GM12878 (cell line): ENCODE results near the gene ATXN1. TPM values are rescaled to one million over a fixed set of nuclear protein-coding genes. Genes with fewer than 3 reads are reported as not detected.

ENCODE experiments used
- ATAC-seq: fragments of 200-7000 bp; cut with Tn5 transposase; 3 replicates; pipeline ENCODE4 v1.9.1; 2020; ENCODE audit warnings: mild to moderate bottlenecking, moderate library complexity
- BruUV-seq: library from RNA; stranded (reverse); fragments of 400-500 nt; replicated peaks from 2 replicates; lab custom pipeline; 2021; lab: Mats Ljungman, UMichigan
- CTCF ChIA-PET: fragments of 300-600 bp; sonication (Branson Sonifier 250); formaldehyde crosslinking; extraction: SDS; loops from one replicate; lab custom pipeline; 2021; ENCODE audit warnings: inconsistent platforms; lab: Yijun Ruan, JAX
- POLR2A ChIA-PET: fragments of 350-600 bp; formaldehyde crosslinking; extraction: SDS; loops from one replicate; lab custom pipeline; 2021; ENCODE audit warnings: inconsistent platforms; lab: Charles Lee
- RAD21 ChIA-PET: fragments of 300-600 bp; sonication (Branson Sonifier 250); formaldehyde crosslinking; loops from one replicate; lab custom pipeline; 2023; ENCODE audit warnings: antibody characterized with exemption; ENCODE audit not compliant: unreplicated experiment; lab: Charles Lee
- SMC1A ChIA-PET: fragments of 300-600 bp; sonication (Branson Sonifier 250); formaldehyde crosslinking; loops from one replicate; lab custom pipeline; 2023; ENCODE audit not compliant: unreplicated experiment, uncharacterized antibody; lab: Charles Lee
- DNase-seq: peaks from one replicate; pipeline ENCODE4 v3.0.0-alpha.2; 2011; ENCODE audit warnings: low read depth, low spot score
- FAIRE-seq: peaks from 3 replicates; lab custom pipeline; 2011; peaks lifted over from hg19 to GRCh38; lab: Jason Lieb, UNC
- H2AFZ ChIP-seq: 2 replicates; pipeline ENCODE4 v1.6.0; 2011; ENCODE audit warnings: low read depth, low read length, control low read depth; ENCODE audit not compliant: control insufficient read depth
- H3K27ac ChIP-seq: 2 replicates; pipeline ENCODE4 v1.5.1; 2011; ENCODE audit warnings: control low read depth; ENCODE audit not compliant: control insufficient read depth, insufficient read depth
- H3K27me3 ChIP-seq, 2 experiments: replicated peaks in 1 of 2; 2 replicates each; pipeline versions ENCODE4 v1.6.0 to v1.6.1; 2011; ENCODE audit warnings: low read length in 1 of 2; ENCODE audit not compliant: control insufficient read depth in 2 of 2, insufficient read depth in 2 of 2
- H3K36me3 ChIP-seq, 2 experiments: 2 replicates each; pipeline ENCODE4 v1.5.1; 2011; ENCODE audit warnings: low read length in 1 of 2; ENCODE audit not compliant: control insufficient read depth in 2 of 2, insufficient read depth in 2 of 2
- H3K4me1 ChIP-seq: 2 replicates; pipeline ENCODE4 v1.6.1; 2011; ENCODE audit warnings: mild to moderate bottlenecking, low read length, moderate library complexity, mixed read lengths; ENCODE audit not compliant: control insufficient read depth, insufficient read depth
- H3K4me2 ChIP-seq: 2 replicates; pipeline ENCODE4 v1.6.0; 2011; ENCODE audit warnings: control low read depth; ENCODE audit not compliant: control insufficient read depth, insufficient read depth
- H3K4me3 ChIP-seq: fragments of 200-600 bp; sonication (generic); 2 replicates; pipeline ENCODE4 v1.5.1; 2016
- H3K79me2 ChIP-seq: 2 replicates; pipeline ENCODE4 v1.6.0; 2011; ENCODE audit warnings: low read length; ENCODE audit not compliant: control insufficient read depth, insufficient read depth
- H3K9ac ChIP-seq: 2 replicates; pipeline ENCODE4 v1.8.0; 2011; ENCODE audit warnings: low read length, control low read depth, mixed read lengths; ENCODE audit not compliant: control insufficient read depth, insufficient read depth
- H3K9me3 ChIP-seq: replicated peaks from 3 replicates; pipeline ENCODE4 v1.5.1; 2011; ENCODE audit warnings: mild to moderate bottlenecking, low read length; ENCODE audit not compliant: control insufficient read depth, insufficient read depth
- H4K20me1 ChIP-seq: 2 replicates; pipeline ENCODE4 v1.6.0; 2011; ENCODE audit not compliant: control insufficient read depth, insufficient read depth
- CREM ChIP-seq: IDR thresholded peaks from 2 replicates; pipeline ENCODE4 v1.6.1; 2014; ENCODE audit warnings: antibody characterized with exemption, low read depth
- ESRRA ChIP-seq: IDR thresholded peaks from 2 replicates; pipeline ENCODE4 v1.6.1; 2012; ENCODE audit warnings: mild to moderate bottlenecking, low read length, improper control_type of control experiment
- FOS ChIP-seq: IDR thresholded peaks from 3 replicates; pipeline ENCODE4 v1.6.1; 2011; ENCODE audit warnings: borderline replicate concordance; ENCODE audit not compliant: insufficient read length; ENCODE audit errors: extremely low read depth
- FOXK2 ChIP-seq: fragments of 450-650 bp; IDR thresholded peaks from 2 replicates; pipeline ENCODE4 v1.6.1; 2017; ENCODE audit warnings: mild to moderate bottlenecking, moderate library complexity
- MTA2 ChIP-seq: fragments of 450-650 bp; IDR thresholded peaks from 2 replicates; pipeline ENCODE4 v1.6.1; 2016; ENCODE audit warnings: low read depth, mild to moderate bottlenecking, moderate library complexity
- MTA3 ChIP-seq: IDR thresholded peaks from 2 replicates; pipeline ENCODE4 v1.6.1; 2012; ENCODE audit warnings: low read length, inconsistent platforms, borderline replicate concordance
- NBN ChIP-seq: fragments of 450-650 bp; IDR thresholded peaks from 2 replicates; pipeline ENCODE4 v1.6.1; 2016
- NFYB ChIP-seq: IDR thresholded peaks from 2 replicates; pipeline ENCODE4 v1.6.1; 2011; ENCODE audit warnings: low read depth, mild to moderate bottlenecking, low read length, improper control_type of control experiment, moderate library complexity; ENCODE audit not compliant: insufficient read depth
- PAX5 ChIP-seq: IDR thresholded peaks from 2 replicates; pipeline ENCODE4 v1.6.1; 2011; ENCODE audit warnings: low read depth, low read length, borderline replicate concordance
- SP1 ChIP-seq: IDR thresholded peaks from one replicate; pipeline ENCODE4 v1.6.1; 2011; ENCODE audit warnings: low read depth, low read length
- WGBS: methylation state at CpG from one replicate; pipeline ENCODE4 v1.1.6; 2016; ENCODE audit warnings: low lambda C conversion rate; ENCODE audit not compliant: insufficient replicate concordance, insufficient coverage; ENCODE audit errors: missing lambda C conversion rate; 5-methylcytosine and 5-hydroxymethylcytosine counted together
- in situ Hi-C: fragments of 300-500 bp; cut with MboI; formaldehyde crosslinking; loops from 9 replicates; pipeline ENCODE4 v1.14.3; 2018; ENCODE audit warnings: mixed read lengths
- intact Hi-C: fragments of 100-400 bp; cut with micrococcal nuclease; formaldehyde crosslinking; loops from one replicate; pipeline ENCODE4 v1.14.2; 2022; ENCODE audit not compliant: unreplicated experiment
- polyA plus RNA-seq, 11 experiments: library from polyadenylated mRNA; depleted of rRNA in 4 of 11; unstranded in 6 of 11; stranded (reverse) in 5 of 11; fragments of >200 nt; fragmentation: Nextera tagmentation in 4 of 11; fragmentation: Illumina TruSeq in 1 of 11; extraction: Ambion mirVana in 4 of 11; extraction: Trizol in 1 of 11; gene quantifications; 1 replicate in 1 of 11; 2 replicates in 10 of 11; pipeline versions ENCODE4 v1.2.1 to v1.2.3, GENCODE V29; 2011 to 2016; ENCODE audit warnings: inconsistent platforms in 2 of 11, missing spikeins in 2 of 11, low read depth in 1 of 11
- total RNA-seq, 4 experiments: library from RNA; depleted of rRNA in 3 of 4; stranded (reverse); fragments of >200 nt in 3 of 4; fragmentation: Illumina TruSeq in 1 of 4; extraction: Trizol in 1 of 4; gene quantifications; 2 replicates each; pipeline versions ENCODE4 v1.2.1 to v1.2.3, GENCODE V29; 2013 to 2021
- TF ChIP-seq, protein P1 (sequence below): fragments of 450-650 bp; IDR thresholded peaks from 2 replicates; pipeline ENCODE4 v1.6.1; 2016; ENCODE audit warnings: mild to moderate bottlenecking, moderate library complexity, borderline replicate concordance
- TF ChIP-seq, protein P2 (sequence below): fragments of 450-650 bp; IDR thresholded peaks from 2 replicates; pipeline ENCODE4 v1.6.1; 2018; ENCODE audit warnings: borderline replicate concordance, mild to moderate bottlenecking; ENCODE audit not compliant: partially characterized antibody
- TF ChIP-seq, protein P3 (sequence below): IDR thresholded peaks from 2 replicates; pipeline ENCODE4 v1.6.1; 2012; ENCODE audit warnings: improper control_type of control experiment, low read depth, low read length; ENCODE audit not compliant: insufficient replicate concordance

Gene ATXN1
- total and polyA plus RNA-seq, 10 of the 15 experiments (the other 5 are each of a cell fraction or from before 2014, with no cell fraction given) = 12.2 to 51.2 (median 20.5) TPM

DNA sequence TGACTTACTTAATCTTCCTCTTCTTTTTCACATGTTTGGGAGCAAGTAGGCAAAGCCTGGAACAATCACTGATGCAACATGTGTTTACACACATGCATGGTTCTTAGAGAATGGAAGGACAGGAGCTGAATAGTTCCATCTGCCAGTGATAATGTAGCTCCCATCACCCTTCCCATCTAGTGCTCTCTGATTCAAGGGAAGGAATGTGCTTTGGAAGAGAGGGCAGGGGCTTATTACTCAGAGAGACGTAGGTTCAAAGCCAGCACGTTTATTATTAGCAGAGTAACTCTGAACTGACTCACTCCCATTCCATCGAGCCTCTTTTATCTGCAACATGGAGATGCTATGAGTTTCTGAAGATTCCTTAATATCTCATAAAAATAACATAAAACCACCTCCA lies 311.0 kb downstream of the ATXN1 start:
- ATAC-seq (no peak), DNase-seq (no peak), FAIRE-seq (no peak)
- Histone ChIP-seq H3K9ac (no peak overlapping the region), H3K4me2 (no peak overlapping the region), H3K79me2 (peaks cover 3% of the 10 kb centered on the region), H2AFZ (no peak overlapping the region), H3K36me3 (peaks cover 0 to 3% of the 10 kb centered on the region in 2 experiments; a peak in 3 of 4 replicates), H4K20me1 (no peaks in the 10 kb centered on the region), H3K4me1 (peaks cover 3% of the 10 kb centered on the region; the same call in 1 of the 2 replicates), H3K27me3 (no peaks in the 10 kb centered on the region), H3K9me3 (no peaks in the 10 kb centered on the region), H3K27ac (no peak overlapping the region), H3K4me3 (no peak overlapping the region)
- SMC1A ChIA-PET = interaction anchor here (0.8 to 4.3 kb wide), 5 partner anchors 13 to 43 kb away, joined by 3 to 29 read pairs (median 5); no protein-coding TSS in a partner anchor
- WGBS = 67% methylated on average over 3 of the region's 3 CpGs
- RAD21 ChIA-PET = interaction anchor here (1.0 to 1.5 kb wide), 3 partner anchors 10 to 30 kb away, joined by 3 to 4 read pairs (median 4); no protein-coding TSS in a partner anchor
- POLR2A ChIA-PET = interaction anchor here (2.0 kb wide), 1 partner anchor 11 kb away, joined by 5 read pairs; no protein-coding TSS in a partner anchor
- intact Hi-C loops = no loop called here
- in situ Hi-C loops = no loop called here
- CTCF ChIA-PET = interaction anchor here (1.2 kb wide), 1 partner anchor 62 kb away, joined by 3 read pairs; no protein-coding TSS in a partner anchor
- no TSS peak for BruUV-seq
- TF ChIP-seq, protein P1, sequence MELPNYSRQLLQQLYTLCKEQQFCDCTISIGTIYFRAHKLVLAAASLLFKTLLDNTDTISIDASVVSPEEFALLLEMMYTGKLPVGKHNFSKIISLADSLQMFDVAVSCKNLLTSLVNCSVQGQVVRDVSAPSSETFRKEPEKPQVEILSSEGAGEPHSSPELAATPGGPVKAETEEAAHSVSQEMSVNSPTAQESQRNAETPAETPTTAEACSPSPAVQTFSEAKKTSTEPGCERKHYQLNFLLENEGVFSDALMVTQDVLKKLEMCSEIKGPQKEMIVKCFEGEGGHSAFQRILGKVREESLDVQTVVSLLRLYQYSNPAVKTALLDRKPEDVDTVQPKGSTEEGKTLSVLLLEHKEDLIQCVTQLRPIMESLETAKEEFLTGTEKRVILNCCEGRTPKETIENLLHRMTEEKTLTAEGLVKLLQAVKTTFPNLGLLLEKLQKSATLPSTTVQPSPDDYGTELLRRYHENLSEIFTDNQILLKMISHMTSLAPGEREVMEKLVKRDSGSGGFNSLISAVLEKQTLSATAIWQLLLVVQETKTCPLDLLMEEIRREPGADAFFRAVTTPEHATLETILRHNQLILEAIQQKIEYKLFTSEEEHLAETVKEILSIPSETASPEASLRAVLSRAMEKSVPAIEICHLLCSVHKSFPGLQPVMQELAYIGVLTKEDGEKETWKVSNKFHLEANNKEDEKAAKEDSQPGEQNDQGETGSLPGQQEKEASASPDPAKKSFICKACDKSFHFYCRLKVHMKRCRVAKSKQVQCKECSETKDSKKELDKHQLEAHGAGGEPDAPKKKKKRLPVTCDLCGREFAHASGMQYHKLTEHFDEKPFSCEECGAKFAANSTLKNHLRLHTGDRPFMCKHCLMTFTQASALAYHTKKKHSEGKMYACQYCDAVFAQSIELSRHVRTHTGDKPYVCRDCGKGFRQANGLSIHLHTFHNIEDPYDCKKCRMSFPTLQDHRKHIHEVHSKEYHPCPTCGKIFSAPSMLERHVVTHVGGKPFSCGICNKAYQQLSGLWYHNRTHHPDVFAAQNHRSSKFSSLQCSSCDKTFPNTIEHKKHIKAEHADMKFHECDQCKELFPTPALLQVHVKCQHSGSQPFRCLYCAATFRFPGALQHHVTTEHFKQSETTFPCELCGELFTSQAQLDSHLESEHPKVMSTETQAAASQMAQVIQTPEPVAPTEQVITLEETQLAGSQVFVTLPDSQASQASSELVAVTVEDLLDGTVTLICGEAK = no peak
- TF ChIP-seq, protein P2, sequence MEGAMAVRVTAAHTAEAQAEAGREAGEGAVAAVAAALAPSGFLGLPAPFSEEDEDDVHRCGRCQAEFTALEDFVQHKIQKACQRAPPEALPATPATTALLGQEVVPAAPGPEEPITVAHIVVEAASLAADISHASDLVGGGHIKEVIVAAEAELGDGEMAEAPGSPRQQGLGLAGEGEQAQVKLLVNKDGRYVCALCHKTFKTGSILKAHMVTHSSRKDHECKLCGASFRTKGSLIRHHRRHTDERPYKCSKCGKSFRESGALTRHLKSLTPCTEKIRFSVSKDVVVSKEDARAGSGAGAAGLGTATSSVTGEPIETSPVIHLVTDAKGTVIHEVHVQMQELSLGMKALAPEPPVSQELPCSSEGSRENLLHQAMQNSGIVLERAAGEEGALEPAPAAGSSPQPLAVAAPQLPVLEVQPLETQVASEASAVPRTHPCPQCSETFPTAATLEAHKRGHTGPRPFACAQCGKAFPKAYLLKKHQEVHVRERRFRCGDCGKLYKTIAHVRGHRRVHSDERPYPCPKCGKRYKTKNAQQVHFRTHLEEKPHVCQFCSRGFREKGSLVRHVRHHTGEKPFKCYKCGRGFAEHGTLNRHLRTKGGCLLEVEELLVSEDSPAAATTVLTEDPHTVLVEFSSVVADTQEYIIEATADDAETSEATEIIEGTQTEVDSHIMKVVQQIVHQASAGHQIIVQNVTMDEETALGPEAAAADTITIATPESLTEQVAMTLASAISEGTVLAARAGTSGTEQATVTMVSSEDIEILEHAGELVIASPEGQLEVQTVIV = no peak
- TF ChIP-seq MTA3 (no peak), CREM (no peak), MTA2 (no peak), PAX5 (no peak), FOXK2 (no peak), NFYB (no peak), ESRRA (no peak), NBN (no peak), SP1 (no peak), FOS (no peak)
- TF ChIP-seq, protein P3, sequence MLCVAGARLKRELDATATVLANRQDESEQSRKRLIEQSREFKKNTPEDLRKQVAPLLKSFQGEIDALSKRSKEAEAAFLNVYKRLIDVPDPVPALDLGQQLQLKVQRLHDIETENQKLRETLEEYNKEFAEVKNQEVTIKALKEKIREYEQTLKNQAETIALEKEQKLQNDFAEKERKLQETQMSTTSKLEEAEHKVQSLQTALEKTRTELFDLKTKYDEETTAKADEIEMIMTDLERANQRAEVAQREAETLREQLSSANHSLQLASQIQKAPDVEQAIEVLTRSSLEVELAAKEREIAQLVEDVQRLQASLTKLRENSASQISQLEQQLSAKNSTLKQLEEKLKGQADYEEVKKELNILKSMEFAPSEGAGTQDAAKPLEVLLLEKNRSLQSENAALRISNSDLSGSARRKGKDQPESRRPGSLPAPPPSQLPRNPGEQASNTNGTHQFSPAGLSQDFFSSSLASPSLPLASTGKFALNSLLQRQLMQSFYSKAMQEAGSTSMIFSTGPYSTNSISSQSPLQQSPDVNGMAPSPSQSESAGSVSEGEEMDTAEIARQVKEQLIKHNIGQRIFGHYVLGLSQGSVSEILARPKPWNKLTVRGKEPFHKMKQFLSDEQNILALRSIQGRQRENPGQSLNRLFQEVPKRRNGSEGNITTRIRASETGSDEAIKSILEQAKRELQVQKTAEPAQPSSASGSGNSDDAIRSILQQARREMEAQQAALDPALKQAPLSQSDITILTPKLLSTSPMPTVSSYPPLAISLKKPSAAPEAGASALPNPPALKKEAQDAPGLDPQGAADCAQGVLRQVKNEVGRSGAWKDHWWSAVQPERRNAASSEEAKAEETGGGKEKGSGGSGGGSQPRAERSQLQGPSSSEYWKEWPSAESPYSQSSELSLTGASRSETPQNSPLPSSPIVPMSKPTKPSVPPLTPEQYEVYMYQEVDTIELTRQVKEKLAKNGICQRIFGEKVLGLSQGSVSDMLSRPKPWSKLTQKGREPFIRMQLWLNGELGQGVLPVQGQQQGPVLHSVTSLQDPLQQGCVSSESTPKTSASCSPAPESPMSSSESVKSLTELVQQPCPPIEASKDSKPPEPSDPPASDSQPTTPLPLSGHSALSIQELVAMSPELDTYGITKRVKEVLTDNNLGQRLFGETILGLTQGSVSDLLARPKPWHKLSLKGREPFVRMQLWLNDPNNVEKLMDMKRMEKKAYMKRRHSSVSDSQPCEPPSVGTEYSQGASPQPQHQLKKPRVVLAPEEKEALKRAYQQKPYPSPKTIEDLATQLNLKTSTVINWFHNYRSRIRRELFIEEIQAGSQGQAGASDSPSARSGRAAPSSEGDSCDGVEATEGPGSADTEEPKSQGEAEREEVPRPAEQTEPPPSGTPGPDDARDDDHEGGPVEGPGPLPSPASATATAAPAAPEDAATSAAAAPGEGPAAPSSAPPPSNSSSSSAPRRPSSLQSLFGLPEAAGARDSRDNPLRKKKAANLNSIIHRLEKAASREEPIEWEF = no peak
